Measurements from ENCODE around the gene SEMA3C. TPM values are rescaled to one million over a fixed set of nuclear protein-coding genes. Genes with fewer than 3 reads are reported as not detected.

SEMA3C gene
- total RNA-seq, 2 donors from 2014 or later = 0.09 to 0.15 TPM

GRCh38 chr7:80871228-80871627 is 47.6 kb downstream of the SEMA3C start:
- Mint-ChIP-seq H3K9me3 (no peaks in the 10 kb centered on the region), H3K36me3 (ENCODE audit: low read depth) (no peaks in the 10 kb centered on the region)
- 87 to 92% methylated on average over 2 of the region's 2 CpGs for WGBS, 2 experiments (ENCODE audit: insufficient coverage in 1 of 2, insufficient read length in 1 of 2)

GRCh38 chr7:80870813-80871212 is 48.0 kb downstream of the SEMA3C start:
- H3K9ac ChIP-seq (ENCODE audit: extremely low read depth, low read length, poor library complexity, severe bottlenecking) = no peak overlapping the region
- no peak overlapping the region for H3K4me3 ChIP-seq (ENCODE audit: low read length)
- no peaks in the 10 kb centered on the region for H3K9me3 Mint-ChIP-seq
- TF ChIP-seq CTCF (conservative IDR thresholded peaks at IDR 0.05) = no peak
- peaks cover 4% of the 10 kb centered on the region for H3K4me1 ChIP-seq (ENCODE audit: control insufficient read depth, insufficient read depth, low read length)
- H3K4me3 Mint-ChIP-seq = no peak overlapping the region
- H3K27me3 Mint-ChIP-seq (ENCODE audit: insufficient read depth) = peaks cover 28% of the 10 kb centered on the region
- H3K4me1 Mint-ChIP-seq = peaks cover 27% of the 10 kb centered on the region
- H3K27ac ChIP-seq (ENCODE audit: low read depth, low read length) = no peak overlapping the region
- DNase-seq = no peak
- H3K27me3 ChIP-seq (ENCODE audit: control insufficient read depth, insufficient read depth, low read length, poor library complexity, severe bottlenecking) = no peaks in the 10 kb centered on the region
- no peak overlapping the region for H3K27ac Mint-ChIP-seq
- no peaks in the 10 kb centered on the region for H3K36me3 ChIP-seq (ENCODE audit: control insufficient read depth, insufficient read depth, low read length)
- no peaks in the 10 kb centered on the region for H3K36me3 Mint-ChIP-seq (ENCODE audit: low read depth)
- WGBS, 2 experiments (ENCODE audit: insufficient coverage in 1 of 2, insufficient read length in 1 of 2) = 90% methylated on average over 2 of the region's 4 CpGs; no CpG with 5 or more reads in 1 of the 2 experiments
- H3K9me3 ChIP-seq (ENCODE audit: control insufficient read depth, low read length) = peaks cover 5% of the 10 kb centered on the region

More at GRCh38 chr7:80871228-80871627, 47.6 kb downstream of the SEMA3C start:
- H3K4me1 ChIP-seq (ENCODE audit: control insufficient read depth, insufficient read depth, low read length) = peaks cover 4% of the 10 kb centered on the region
- H3K27ac Mint-ChIP-seq = no peak overlapping the region
- H3K9me3 ChIP-seq (ENCODE audit: control insufficient read depth, low read length) = peaks cover 5% of the 10 kb centered on the region
- no peaks in the 10 kb centered on the region for H3K36me3 ChIP-seq (ENCODE audit: control insufficient read depth, insufficient read depth, low read length)
- H3K27me3 Mint-ChIP-seq (ENCODE audit: insufficient read depth) = peaks cover 28% of the 10 kb centered on the region
- DNase-seq = no peak
- H3K27me3 ChIP-seq (ENCODE audit: control insufficient read depth, insufficient read depth, low read length, poor library complexity, severe bottlenecking) = no peaks in the 10 kb centered on the region
- H3K4me3 Mint-ChIP-seq = no peak overlapping the region
- H3K4me3 ChIP-seq (ENCODE audit: low read length) = no peak overlapping the region
- H3K27ac ChIP-seq (ENCODE audit: low read depth, low read length) = no peak overlapping the region
- TF ChIP-seq CTCF (conservative IDR thresholded peaks at IDR 0.05) = no peak
- no peak overlapping the region for H3K9ac ChIP-seq (ENCODE audit: extremely low read depth, low read length, poor library complexity, severe bottlenecking)
- H3K4me1 Mint-ChIP-seq = peaks cover 27% of the 10 kb centered on the region

- Mint-ChIP-seq H3K4me1 (peaks cover 27% of the 10 kb centered on the region), H3K27ac (no peak overlapping the region), H3K9me3 (no peaks in the 10 kb centered on the region), H3K4me3 (no peak overlapping the region), H3K36me3 (ENCODE audit: low read depth) (no peaks in the 10 kb centered on the region), H3K27me3 (ENCODE audit: insufficient read depth) (peaks cover 23% of the 10 kb centered on the region)
- no peak for DNase-seq
- no peaks in the 10 kb centered on the region for H3K27me3 ChIP-seq (ENCODE audit: control insufficient read depth, insufficient read depth, low read length, poor library complexity, severe bottlenecking)
- TF ChIP-seq CTCF (conservative IDR thresholded peaks at IDR 0.05) = no peak
- H3K36me3 ChIP-seq (ENCODE audit: control insufficient read depth, insufficient read depth, low read length) = no peaks in the 10 kb centered on the region
- H3K27ac ChIP-seq (ENCODE audit: low read depth, low read length) = no peak overlapping the region
- peak overlapping the region; percentile 8 for H3K4me3 ChIP-seq (ENCODE audit: low read length)
- 93 to 99% methylated on average over 6 of the region's 6 CpGs for WGBS, 2 experiments (ENCODE audit: insufficient coverage in 1 of 2, insufficient read length in 1 of 2)
- peaks cover 5% of the 10 kb centered on the region for H3K9me3 ChIP-seq (ENCODE audit: control insufficient read depth, low read length)
- no peak overlapping the region for H3K9ac ChIP-seq (ENCODE audit: extremely low read depth, low read length, poor library complexity, severe bottlenecking)
- H3K4me1 ChIP-seq (ENCODE audit: control insufficient read depth, insufficient read depth, low read length) = peaks cover 4% of the 10 kb centered on the region
These were observed 48.8 kb downstream of the SEMA3C start for GRCh38 chr7:80869821-80870751.
